Astrocyte of the spinal cord (primary cell): ENCODE data around the gene ABHD16A.
A peak's percentile ranks its signal among the peaks of the same experiment; 100 is the strongest.

Experiments used
- DNase-seq: peaks from one replicate; pipeline ENCODE4 v3.0.0; 2011; ENCODE audit warnings: low read depth, low spot score
- H3K4me3 ChIP-seq: 2 replicates; pipeline ENCODE4 v1.5.1; 2011; ENCODE audit warnings: low read depth, mild to moderate bottlenecking, low read length, moderate library complexity
- in situ Hi-C: cut with HindIII; loops from 2 replicates; pipeline ENCODE4 v1.10.0; 2017; ENCODE audit warnings: low sequenced_read_pairs
- TF ChIP-seq, protein P1 (sequence below): IDR thresholded peaks from 2 replicates; pipeline ENCODE4 v1.5.1; 2012; ENCODE audit warnings: low read depth, mild to moderate bottlenecking, low read length, inconsistent platforms

The ABHD16A gene

GRCh38 chr6:31645325-31645724, 57.8 kb downstream of the ABHD16A start:
- H3K4me3 ChIP-seq = no peak overlapping the region
- in situ Hi-C loops = no loop called here
- TF ChIP-seq, protein P1, sequence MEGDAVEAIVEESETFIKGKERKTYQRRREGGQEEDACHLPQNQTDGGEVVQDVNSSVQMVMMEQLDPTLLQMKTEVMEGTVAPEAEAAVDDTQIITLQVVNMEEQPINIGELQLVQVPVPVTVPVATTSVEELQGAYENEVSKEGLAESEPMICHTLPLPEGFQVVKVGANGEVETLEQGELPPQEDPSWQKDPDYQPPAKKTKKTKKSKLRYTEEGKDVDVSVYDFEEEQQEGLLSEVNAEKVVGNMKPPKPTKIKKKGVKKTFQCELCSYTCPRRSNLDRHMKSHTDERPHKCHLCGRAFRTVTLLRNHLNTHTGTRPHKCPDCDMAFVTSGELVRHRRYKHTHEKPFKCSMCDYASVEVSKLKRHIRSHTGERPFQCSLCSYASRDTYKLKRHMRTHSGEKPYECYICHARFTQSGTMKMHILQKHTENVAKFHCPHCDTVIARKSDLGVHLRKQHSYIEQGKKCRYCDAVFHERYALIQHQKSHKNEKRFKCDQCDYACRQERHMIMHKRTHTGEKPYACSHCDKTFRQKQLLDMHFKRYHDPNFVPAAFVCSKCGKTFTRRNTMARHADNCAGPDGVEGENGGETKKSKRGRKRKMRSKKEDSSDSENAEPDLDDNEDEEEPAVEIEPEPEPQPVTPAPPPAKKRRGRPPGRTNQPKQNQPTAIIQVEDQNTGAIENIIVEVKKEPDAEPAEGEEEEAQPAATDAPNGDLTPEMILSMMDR = no peak
- no peak for DNase-seq

GRCh38 chr6:31643818-31644454, 59.2 kb downstream of the ABHD16A start:
- no peak overlapping the region for H3K4me3 ChIP-seq
- no peak for DNase-seq
- TF ChIP-seq, protein P1 = no peak
- in situ Hi-C loops = no loop called here

- in situ Hi-C loops = no loop called here
- DNase-seq = no peak
- no peak overlapping the region for H3K4me3 ChIP-seq
- TF ChIP-seq, protein P1 = no peak
Observed at GRCh38 chr6:31642798-31643570, 60.1 kb downstream of the ABHD16A start.

GRCh38 chr6:31641370-31641769, 61.8 kb downstream of the ABHD16A start:
- in situ Hi-C loops = no loop called here
- H3K4me3 ChIP-seq = no peak overlapping the region
- DNase-seq = no peak
- TF ChIP-seq, protein P1 = no peak

DNA sequence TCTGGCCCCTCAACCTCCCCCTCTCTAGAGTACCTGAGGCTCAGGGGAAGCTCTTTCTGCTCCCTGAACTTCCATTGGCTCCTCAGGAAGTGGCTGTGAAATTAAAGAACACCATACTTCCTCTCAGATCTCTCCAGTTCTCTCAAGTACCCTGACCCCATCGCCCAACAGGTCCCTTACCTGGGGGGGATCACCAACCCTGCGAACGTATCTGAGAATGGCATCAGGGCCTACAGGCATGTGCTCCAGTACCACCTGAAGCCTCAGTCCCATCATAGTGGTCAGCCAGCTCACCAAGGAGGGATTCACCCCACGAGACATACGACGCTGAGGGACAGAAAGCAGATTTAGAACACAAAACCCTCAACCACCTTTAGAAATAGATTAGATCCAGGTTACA, 62.5 kb downstream of the ABHD16A start:
- no peak overlapping the region for H3K4me3 ChIP-seq
- in situ Hi-C loops = no loop called here
- TF ChIP-seq, protein P1 = no peak
- no peak for DNase-seq

DNA sequence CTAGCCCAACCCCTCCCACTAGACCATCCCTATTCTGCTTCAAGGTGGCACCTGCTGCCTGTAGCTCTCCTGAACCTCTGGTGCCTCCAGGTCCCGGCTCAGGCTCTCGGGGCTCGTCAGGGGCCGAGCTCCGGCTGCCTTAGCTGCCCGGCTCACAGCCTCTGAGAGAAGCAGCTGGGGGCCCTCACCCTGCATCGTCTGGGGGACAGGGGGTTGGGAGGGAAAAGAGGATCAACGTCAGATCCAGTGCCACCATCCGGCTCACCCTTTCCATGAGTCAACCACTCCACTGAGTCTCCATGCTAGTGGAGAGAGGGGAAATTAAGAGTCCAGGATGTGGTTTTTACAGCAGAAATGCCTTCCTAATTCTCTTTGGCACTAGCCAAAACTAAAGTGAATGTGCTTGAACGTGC, 63.7 kb downstream of the ABHD16A start:
- peak; percentile 64 for DNase-seq
- H3K4me3 ChIP-seq = no peak overlapping the region
- in situ Hi-C loops = no loop called here
- TF ChIP-seq, protein P1 = no peak
